Activated naive CD4-positive, alpha-beta T cell treated with anti-CD3 and anti-CD28 coated beads, Interleukin-2, amount 50 U/mL, for 24 hours (primary cell): Measurements from ENCODE around the gene RAB27A.

Source experiments
- H3K27ac Mint-ChIP-seq: one replicate; pipeline ENCODE4 v1.8.0; 2021; ENCODE audit warnings: mild to moderate bottlenecking, mixed read lengths
- H3K27me3 Mint-ChIP-seq: one replicate; pipeline ENCODE4 v1.8.0; 2021; ENCODE audit warnings: mixed read lengths
- H3K36me3 Mint-ChIP-seq: one replicate; pipeline ENCODE4 v1.8.0; 2021; ENCODE audit warnings: mixed read lengths
- H3K4me1 Mint-ChIP-seq: one replicate; pipeline ENCODE4 v1.8.0; 2021; ENCODE audit warnings: mixed read lengths
- H3K4me3 Mint-ChIP-seq: one replicate; pipeline ENCODE4 v1.8.0; 2021; ENCODE audit warnings: mild to moderate bottlenecking, mixed read lengths
- H3K9me3 Mint-ChIP-seq: one replicate; pipeline ENCODE4 v1.8.0; 2021; ENCODE audit warnings: mixed read lengths

RAB27A gene

GRCh38 chr15:55230051-55230670, 59.5 kb downstream of the RAB27A start:
- Mint-ChIP-seq H3K27ac (no peak overlapping the region), H3K4me3 (no peak overlapping the region), H3K9me3 (no peaks in the 10 kb centered on the region)

GRCh38 chr15:55226127-55226526, 63.5 kb downstream of the RAB27A start:
- Mint-ChIP-seq H3K36me3 (peaks cover 15% of the 10 kb centered on the region), H3K27ac (no peak overlapping the region)

More at GRCh38 chr15:55230051-55230670, 59.5 kb downstream of the RAB27A start:
- Mint-ChIP-seq H3K4me1 (peaks cover 12% of the 10 kb centered on the region), H3K27me3 (no peaks in the 10 kb centered on the region), H3K36me3 (peaks cover 17% of the 10 kb centered on the region)

GRCh38 chr15:55224892-55225291, 64.7 kb downstream of the RAB27A start:
- H3K4me1 Mint-ChIP-seq: peaks cover 50% of the 10 kb centered on the region
- no peaks in the 10 kb centered on the region for H3K27me3 Mint-ChIP-seq
- peak overlapping the region; percentile 70 for H3K27ac Mint-ChIP-seq
- H3K4me3 Mint-ChIP-seq: peak overlapping the region; percentile 11
- no peaks in the 10 kb centered on the region for H3K9me3 Mint-ChIP-seq
- H3K36me3 Mint-ChIP-seq: peaks cover 13% of the 10 kb centered on the region

More at GRCh38 chr15:55226127-55226526, 63.5 kb downstream of the RAB27A start:
- Mint-ChIP-seq H3K9me3 (no peaks in the 10 kb centered on the region), H3K27me3 (no peaks in the 10 kb centered on the region), H3K4me3 (no peak overlapping the region), H3K4me1 (peaks cover 49% of the 10 kb centered on the region)

GRCh38 chr15:55222588-55222987, 67.0 kb downstream of the RAB27A start:
- Mint-ChIP-seq H3K27me3 (no peaks in the 10 kb centered on the region), H3K4me1 (peaks cover 60% of the 10 kb centered on the region), H3K9me3 (no peaks in the 10 kb centered on the region), H3K36me3 (peaks cover 20% of the 10 kb centered on the region), H3K4me3 (peak overlapping the region; percentile 45), H3K27ac (peak overlapping the region; percentile 32)

- Mint-ChIP-seq H3K4me3 (no peak overlapping the region), H3K27me3 (no peaks in the 10 kb centered on the region), H3K36me3 (peaks cover 18% of the 10 kb centered on the region), H3K4me1 (peaks cover 60% of the 10 kb centered on the region), H3K27ac (peak overlapping the region; percentile 63), H3K9me3 (no peaks in the 10 kb centered on the region)
These were observed 68.3 kb downstream of the RAB27A start for GRCh38 chr15:55221090-55222011.

- Mint-ChIP-seq H3K36me3 (peaks cover 14% of the 10 kb centered on the region), H3K9me3 (no peaks in the 10 kb centered on the region), H3K4me3 (no peak overlapping the region), H3K27me3 (no peaks in the 10 kb centered on the region), H3K4me1 (peaks cover 57% of the 10 kb centered on the region), H3K27ac (peak overlapping the region; percentile 63)
These were observed 69.0 kb downstream of the RAB27A start for GRCh38 chr15:55220606-55221005.

- H3K4me1 Mint-ChIP-seq: peaks cover 34% of the 10 kb centered on the region
- no peak overlapping the region for H3K4me3 Mint-ChIP-seq
- H3K36me3 Mint-ChIP-seq: peaks cover 16% of the 10 kb centered on the region
- H3K27ac Mint-ChIP-seq: no peak overlapping the region
- H3K9me3 Mint-ChIP-seq: no peaks in the 10 kb centered on the region
- no peaks in the 10 kb centered on the region for H3K27me3 Mint-ChIP-seq
These were observed 71.6 kb downstream of the RAB27A start for GRCh38 chr15:55218056-55218455.

GRCh38 chr15:55204464-55204863, 85.1 kb downstream of the RAB27A start:
- Mint-ChIP-seq H3K9me3 (peaks cover under 1% of the 10 kb centered on the region), H3K4me3 (no peak overlapping the region), H3K27me3 (no peaks in the 10 kb centered on the region), H3K4me1 (no peaks in the 10 kb centered on the region), H3K36me3 (peaks cover 6% of the 10 kb centered on the region), H3K27ac (no peak overlapping the region)

- H3K27ac Mint-ChIP-seq: no peak overlapping the region
- peaks cover 11% of the 10 kb centered on the region for H3K9me3 Mint-ChIP-seq
- peaks cover 7% of the 10 kb centered on the region for H3K36me3 Mint-ChIP-seq
These were observed 87.4 kb downstream of the RAB27A start for GRCh38 chr15:55202206-55202605.

GRCh38 chr15:55198706-55199105, 90.9 kb downstream of the RAB27A start:
- H3K36me3 Mint-ChIP-seq: peaks cover 5% of the 10 kb centered on the region
- peak overlapping the region; percentile 48 for H3K27ac Mint-ChIP-seq
- H3K27me3 Mint-ChIP-seq: no peaks in the 10 kb centered on the region
- no peaks in the 10 kb centered on the region for H3K4me1 Mint-ChIP-seq
- peak overlapping the region; percentile 68 for H3K4me3 Mint-ChIP-seq
- H3K9me3 Mint-ChIP-seq: peaks cover 11% of the 10 kb centered on the region

More at GRCh38 chr15:55202206-55202605, 87.4 kb downstream of the RAB27A start:
- no peaks in the 10 kb centered on the region for H3K27me3 Mint-ChIP-seq
- H3K4me3 Mint-ChIP-seq: no peak overlapping the region
- no peaks in the 10 kb centered on the region for H3K4me1 Mint-ChIP-seq

GRCh38 chr15:55197719-55198118, 91.9 kb downstream of the RAB27A start:
- Mint-ChIP-seq H3K4me1 (peaks cover 10% of the 10 kb centered on the region), H3K27ac (no peak overlapping the region), H3K9me3 (peaks cover 11% of the 10 kb centered on the region), H3K27me3 (no peaks in the 10 kb centered on the region), H3K4me3 (no peak overlapping the region), H3K36me3 (peaks cover 11% of the 10 kb centered on the region)

GRCh38 chr15:55197362-55197705, 92.3 kb downstream of the RAB27A start:
- peaks cover 13% of the 10 kb centered on the region for H3K4me1 Mint-ChIP-seq
- H3K9me3 Mint-ChIP-seq: peaks cover 11% of the 10 kb centered on the region
- H3K27ac Mint-ChIP-seq: no peak overlapping the region
- peaks cover 12% of the 10 kb centered on the region for H3K36me3 Mint-ChIP-seq
- no peak overlapping the region for H3K4me3 Mint-ChIP-seq
- no peaks in the 10 kb centered on the region for H3K27me3 Mint-ChIP-seq

GRCh38 chr15:55196458-55197361, 92.9 kb downstream of the RAB27A start, which contains the start of gene RSL24D1:
RSL24D1 (minus strand) TSS chr15:55196941; CDS start chr15:55196890, 51 bp downstream.
- peaks cover 20% of the 10 kb centered on the region for H3K4me1 Mint-ChIP-seq
- peaks cover 13% of the 10 kb centered on the region for H3K36me3 Mint-ChIP-seq
- no peaks in the 10 kb centered on the region for H3K27me3 Mint-ChIP-seq
- H3K9me3 Mint-ChIP-seq: peaks cover 11% of the 10 kb centered on the region
- H3K27ac Mint-ChIP-seq: no peak within 1 kb of the TSS
- no peak within 1 kb of the TSS for H3K4me3 Mint-ChIP-seq

GRCh38 chr15:55195996-55196395, 93.6 kb downstream of the RAB27A start:
- H3K4me3 Mint-ChIP-seq: no peak overlapping the region
- H3K27me3 Mint-ChIP-seq: no peaks in the 10 kb centered on the region
- H3K27ac Mint-ChIP-seq: no peak overlapping the region
- H3K36me3 Mint-ChIP-seq: peaks cover 18% of the 10 kb centered on the region
- peaks cover 27% of the 10 kb centered on the region for H3K4me1 Mint-ChIP-seq
- peaks cover 11% of the 10 kb centered on the region for H3K9me3 Mint-ChIP-seq

- no peak overlapping the region for H3K4me3 Mint-ChIP-seq
These were observed 95.4 kb downstream of the RAB27A start for GRCh38 chr15:55194256-55194655.

More at GRCh38 chr15:55194256-55194655, 95.4 kb downstream of the RAB27A start:
- Mint-ChIP-seq H3K27ac (peak overlapping the region; percentile 6), H3K36me3 (peaks cover 22% of the 10 kb centered on the region), H3K9me3 (peaks cover 8% of the 10 kb centered on the region), H3K4me1 (peaks cover 32% of the 10 kb centered on the region), H3K27me3 (no peaks in the 10 kb centered on the region)
